Thyroid gland (tissue), 4 donors: ENCODE measurements around the gene GTPBP2. TPM values are rescaled to one million over a fixed set of nuclear protein-coding genes. Genes with fewer than 3 reads are reported as not detected.
A peak's percentile ranks its signal among the peaks of the same experiment; 100 is the strongest.

Source experiments
- DNase-seq, 2 donors: peaks; one replicate each; pipeline ENCODE4 v3.0.0-alpha.2; 2019
- H3K27ac ChIP-seq, 3 donors: fragments of 200-600 bp; sonication (generic); 1 replicate in 2 of 3; 2 replicates in 1 of 3; pipeline ENCODE4 v1.5.1; 2016 to 2019; ENCODE audit warnings: mild to moderate bottlenecking in 1 of 3, moderate library complexity in 1 of 3
- H3K27me3 ChIP-seq: fragments of 200-600 bp; sonication (generic); one replicate; pipeline ENCODE4 v1.5.1; 2019
- H3K36me3 ChIP-seq, 2 donors: fragments of 200-600 bp; sonication (generic); one replicate each; pipeline ENCODE4 v1.5.1; 2016 to 2019
- H3K4me1 ChIP-seq, 2 donors: fragments of 200-600 bp; sonication (generic); one replicate each; pipeline ENCODE4 v1.5.1; 2017 to 2019
- H3K4me3 ChIP-seq, 3 donors: fragments of 200-600 bp; sonication (generic); replicated peaks in 1 of 3; 1 replicate in 2 of 3; 2 replicates in 1 of 3; pipeline ENCODE4 v1.5.1; 2016; ENCODE audit warnings: mild to moderate bottlenecking in 1 of 3
- H3K9me3 ChIP-seq: fragments of 200-600 bp; sonication (generic); one replicate; pipeline ENCODE4 v1.5.1; 2017
- POLR2A ChIP-seq, 2 donors: fragments of 450-650 bp; IDR thresholded peaks; one replicate each; pipeline ENCODE4 v1.6.1; 2017; ENCODE audit warnings: antibody characterized with exemption in 2 of 2, mild to moderate bottlenecking in 2 of 2, moderate library complexity in 1 of 2
- WGBS, 2 donors: methylation state at CpG; one replicate each; pipeline ENCODE4 v1.1.5; 2017; 5-methylcytosine and 5-hydroxymethylcytosine counted together
- intact Hi-C: fragments of 100-400 bp; cut with DNase I; formaldehyde crosslinking; loops from one replicate; pipeline ENCODE4 v1.15.1; 2023
- total RNA-seq, 4 donors: library from RNA; depleted of rRNA; stranded (reverse); fragments of >200 nt; gene quantifications; one replicate each; pipeline ENCODE4 v1.2.3, GENCODE V29; 2016
- TF ChIP-seq, protein P1 (sequence below), 6 experiments: fragments of 200-600 bp in 3 of 6; fragments of 450-650 bp in 3 of 6; sonication (generic) in 3 of 6; IDR thresholded peaks; one replicate each; pipeline ENCODE4 v1.5.1; 2016 to 2019; ENCODE audit warnings: antibody characterized with exemption in 6 of 6, mild to moderate bottlenecking in 2 of 6, inconsistent platforms in 1 of 6, moderate library complexity in 1 of 6

Gene GTPBP2
- total RNA-seq, 4 donors from 2014 or later, result 50.2 to 65.8 (median 58.1) TPM

DNA sequence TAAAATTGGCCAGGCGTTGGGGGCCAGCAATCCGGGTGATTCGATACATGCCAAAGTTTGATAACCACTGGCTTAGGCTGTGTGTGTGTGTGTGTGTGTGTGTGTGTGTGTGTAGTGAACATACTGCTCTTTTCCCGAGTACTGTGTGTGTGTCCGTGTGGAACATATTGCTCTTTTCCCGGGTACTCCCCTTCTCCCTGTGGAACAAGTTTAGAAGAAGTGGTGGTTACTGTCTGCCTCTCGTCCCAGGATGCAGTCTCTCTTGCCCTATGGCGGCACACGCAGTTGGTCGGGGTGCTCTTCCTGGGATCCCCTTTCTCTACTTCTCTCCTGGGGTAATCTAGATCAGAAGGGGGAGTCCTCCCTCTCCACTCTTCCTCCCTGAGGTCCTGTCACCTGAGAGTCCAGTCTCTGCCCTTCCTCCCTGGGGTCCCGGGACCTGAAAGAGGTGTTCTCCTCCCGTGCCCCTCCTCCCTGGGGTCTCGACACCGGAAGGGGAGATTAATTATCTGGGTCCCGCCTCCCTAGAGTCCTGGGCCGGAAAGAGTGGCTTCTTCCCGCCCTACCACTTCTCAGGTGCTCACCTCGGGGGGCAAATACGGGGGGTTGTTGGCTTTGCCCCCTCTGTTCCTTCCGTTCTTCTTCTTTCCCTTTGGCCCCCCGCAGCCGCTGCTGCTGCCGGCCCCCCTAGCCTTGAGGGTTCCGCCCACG lies 516 bp downstream of the GTPBP2 start:
- peaks cover 17 to 30% of the 10 kb centered on the region in 2 donors for H3K4me1 ChIP-seq
- peaks cover 27 to 32% of the 10 kb centered on the region in 2 donors for H3K36me3 ChIP-seq
- WGBS, 2 donors, result 2 to 4% methylated on average over 25 of the region's 25 CpGs
- peak overlapping the region; percentile 75 to 98 (median 97) for H3K27ac ChIP-seq
- DNase-seq, result peak; percentile 66 to 73
- peak overlapping the region; percentile 51 to 92 (median 57) for H3K4me3 ChIP-seq
- H3K9me3 ChIP-seq, result no peaks in the 10 kb centered on the region
- H3K27me3 ChIP-seq, result no peaks in the 10 kb centered on the region
- TF ChIP-seq, protein P1, sequence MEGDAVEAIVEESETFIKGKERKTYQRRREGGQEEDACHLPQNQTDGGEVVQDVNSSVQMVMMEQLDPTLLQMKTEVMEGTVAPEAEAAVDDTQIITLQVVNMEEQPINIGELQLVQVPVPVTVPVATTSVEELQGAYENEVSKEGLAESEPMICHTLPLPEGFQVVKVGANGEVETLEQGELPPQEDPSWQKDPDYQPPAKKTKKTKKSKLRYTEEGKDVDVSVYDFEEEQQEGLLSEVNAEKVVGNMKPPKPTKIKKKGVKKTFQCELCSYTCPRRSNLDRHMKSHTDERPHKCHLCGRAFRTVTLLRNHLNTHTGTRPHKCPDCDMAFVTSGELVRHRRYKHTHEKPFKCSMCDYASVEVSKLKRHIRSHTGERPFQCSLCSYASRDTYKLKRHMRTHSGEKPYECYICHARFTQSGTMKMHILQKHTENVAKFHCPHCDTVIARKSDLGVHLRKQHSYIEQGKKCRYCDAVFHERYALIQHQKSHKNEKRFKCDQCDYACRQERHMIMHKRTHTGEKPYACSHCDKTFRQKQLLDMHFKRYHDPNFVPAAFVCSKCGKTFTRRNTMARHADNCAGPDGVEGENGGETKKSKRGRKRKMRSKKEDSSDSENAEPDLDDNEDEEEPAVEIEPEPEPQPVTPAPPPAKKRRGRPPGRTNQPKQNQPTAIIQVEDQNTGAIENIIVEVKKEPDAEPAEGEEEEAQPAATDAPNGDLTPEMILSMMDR (IDR thresholded peaks at IDR 0.05), result no peak
- peak in 1 of 2 donors; percentile 9 for TF ChIP-seq POLR2A (IDR thresholded peaks at IDR 0.05)
- intact Hi-C loops, result no loop called here

DNA sequence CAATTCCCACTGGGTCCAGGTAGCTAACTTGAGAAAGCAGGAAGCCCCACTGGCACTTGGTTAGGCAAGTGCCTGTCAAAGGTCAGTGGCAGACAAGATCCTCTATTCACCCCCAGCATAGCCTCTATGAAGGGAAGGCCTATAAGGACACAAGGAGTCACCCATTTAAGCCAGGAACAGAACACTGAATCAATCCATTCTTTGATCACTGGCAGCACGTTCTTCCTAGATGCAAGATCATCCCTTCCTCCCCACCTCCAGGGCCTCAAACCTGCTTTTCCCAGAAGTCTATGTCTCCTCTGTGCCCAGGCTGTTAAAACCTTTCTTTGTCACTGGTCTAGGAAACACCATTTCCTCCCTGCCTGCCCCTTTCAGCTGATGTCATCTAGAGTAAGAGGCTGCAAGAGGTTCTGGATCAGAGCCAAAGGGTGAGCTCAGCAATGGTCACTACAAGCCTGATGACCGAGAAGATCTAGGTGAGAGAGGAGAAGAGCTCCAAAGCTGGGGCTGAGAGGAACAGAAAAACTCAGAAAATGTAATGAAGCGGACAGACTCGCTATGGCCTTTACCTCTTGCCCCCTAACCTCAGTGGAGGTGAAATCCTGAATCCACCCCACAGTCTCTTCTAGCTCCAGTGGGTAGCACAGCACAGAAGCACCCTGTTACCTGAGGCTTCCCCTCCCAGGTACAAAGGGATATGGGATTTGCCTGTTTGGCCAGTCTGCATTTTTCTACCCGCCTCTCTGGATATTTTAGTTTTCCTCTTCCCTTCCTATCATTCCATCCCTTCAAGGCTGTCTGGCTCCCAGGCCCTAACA lies 1.8 kb downstream of the GTPBP2 start:
- WGBS, 2 donors, result 28 to 47% methylated on average over 5 of the region's 5 CpGs

DNA sequence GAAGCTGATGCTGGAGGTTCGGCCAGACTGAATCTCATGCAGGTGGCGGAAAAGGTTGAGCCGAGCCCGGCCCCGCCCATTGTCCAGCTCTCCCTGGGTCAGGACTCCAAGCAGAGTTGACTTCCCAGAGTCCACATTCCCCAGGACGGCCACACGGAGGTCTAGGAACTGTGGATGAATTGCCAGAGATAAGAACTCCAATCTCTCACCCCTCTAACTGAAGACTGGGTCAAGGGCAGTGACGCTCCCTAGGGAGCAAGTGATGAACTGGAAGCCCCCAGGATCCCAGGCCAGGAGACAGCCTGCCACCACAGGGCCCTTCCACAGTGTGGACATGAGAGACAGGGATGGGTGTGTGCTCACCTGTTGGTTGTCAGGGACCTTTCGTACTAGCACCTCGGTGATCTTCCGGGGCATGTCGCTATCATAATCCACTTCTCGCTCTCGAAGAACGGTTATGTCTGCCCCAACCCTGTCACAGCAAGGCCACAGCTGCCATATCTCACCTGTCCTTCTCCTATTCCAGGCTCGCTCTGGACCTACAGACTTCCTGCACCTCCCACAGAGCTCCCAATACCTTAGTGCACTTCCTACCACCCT lies 3.6 kb downstream of the GTPBP2 start:
- TF ChIP-seq, protein P1 (IDR thresholded peaks at IDR 0.05), result no peak
- no peak for TF ChIP-seq POLR2A (IDR thresholded peaks at IDR 0.05)
- DNase-seq, result no peak
- peak overlapping the region in 1 of 3 donors; percentile 98 for H3K27ac ChIP-seq
- H3K36me3 ChIP-seq, result peaks cover 56 to 60% of the 10 kb centered on the region in 2 donors
- intact Hi-C loops, result no loop called here
- peaks cover 17 to 29% of the 10 kb centered on the region in 2 donors for H3K4me1 ChIP-seq
- no peak overlapping the region for H3K4me3 ChIP-seq
- WGBS, 2 donors, result 92% methylated on average over 13 to 16 of the region's 16 CpGs
- H3K9me3 ChIP-seq, result no peaks in the 10 kb centered on the region
- no peaks in the 10 kb centered on the region for H3K27me3 ChIP-seq

More for the DNA sequence above, 1.8 kb downstream of the GTPBP2 start:
- Histone ChIP-seq H3K4me3 (peak overlapping the region in 1 of 3 donors; percentile 92), H3K27me3 (no peaks in the 10 kb centered on the region), H3K36me3 (peaks cover 39 to 45% of the 10 kb centered on the region in 2 donors), H3K4me1 (peaks cover 17 to 30% of the 10 kb centered on the region in 2 donors), H3K9me3 (no peaks in the 10 kb centered on the region), H3K27ac (peak overlapping the region; percentile 75 to 98 (median 97))
- TF ChIP-seq, protein P1 (IDR thresholded peaks at IDR 0.05), result no peak
- TF ChIP-seq POLR2A (IDR thresholded peaks at IDR 0.05), result peak in 1 of 2 donors; percentile 61
- intact Hi-C loops, result no loop called here
- DNase-seq, result peak; percentile 91

DNA sequence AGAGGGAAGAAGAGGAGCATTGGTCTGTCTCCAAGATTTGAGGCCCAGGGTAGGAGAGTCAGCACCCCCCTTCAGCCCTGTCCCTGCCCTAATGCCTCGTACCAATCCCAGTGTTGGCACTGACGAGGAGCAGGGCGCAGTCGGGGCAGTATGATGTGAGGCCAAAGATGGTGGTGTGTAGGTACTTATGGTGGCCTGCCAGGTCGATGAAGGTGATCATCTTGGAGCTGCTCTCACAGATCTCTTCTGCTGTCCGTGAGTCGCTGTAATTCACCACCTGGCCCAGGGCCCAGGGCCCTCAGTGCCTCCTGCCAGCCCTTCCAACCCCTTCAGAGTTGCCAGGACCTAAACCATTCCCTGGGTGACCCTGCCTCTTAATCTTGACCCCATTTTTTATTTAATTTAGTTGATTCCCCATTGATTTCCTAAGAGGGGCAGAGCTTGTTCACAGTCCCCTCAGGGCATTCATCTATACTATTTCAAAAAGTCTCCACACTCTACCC lies 4.2 kb downstream of the GTPBP2 start:
- H3K4me1 ChIP-seq, result peaks cover 17 to 23% of the 10 kb centered on the region in 2 donors
- no peaks in the 10 kb centered on the region for H3K9me3 ChIP-seq
- no peak overlapping the region for H3K27ac ChIP-seq
- no peak for TF ChIP-seq POLR2A (IDR thresholded peaks at IDR 0.05)
- TF ChIP-seq, protein P1 (IDR thresholded peaks at IDR 0.05), result no peak
- WGBS, 2 donors, result 83 to 88% methylated on average over 7 of the region's 7 CpGs
- intact Hi-C loops, result no loop called here
- H3K36me3 ChIP-seq, result peaks cover 61 to 63% of the 10 kb centered on the region in 2 donors
- no peak for DNase-seq
- no peak overlapping the region for H3K4me3 ChIP-seq
- no peaks in the 10 kb centered on the region for H3K27me3 ChIP-seq
